Endothelial cell of umbilical vein (primary cell): ENCODE results near the gene AGAP5. TPM values are rescaled to one million over a fixed set of nuclear protein-coding genes. Genes with fewer than 3 reads are reported as not detected.

Experiments used
- BruUV-seq: library from RNA; stranded (reverse); fragments of 400-500 nt; replicated peaks from 2 replicates; lab custom pipeline; 2021; lab: Mats Ljungman, UMichigan
- CTCF ChIA-PET: fragments of 300-600, 350-600 bp; sonication (Branson Sonifier 250); formaldehyde crosslinking; loops from one replicate; lab custom pipeline; 2021; ENCODE audit warnings: antibody characterized with exemption, inconsistent platforms; lab: Charles Lee
- POLR2A ChIA-PET: fragments of 300-600, 350-600 bp; sonication (Branson Sonifier 250); formaldehyde crosslinking; loops from one replicate; lab custom pipeline; 2021; ENCODE audit warnings: antibody characterized with exemption, inconsistent platforms; lab: Charles Lee
- DNase-seq: peaks from one replicate; pipeline ENCODE4 v3.0.0-alpha.2; 2011; ENCODE audit warnings: low read depth, low spot score
- FAIRE-seq: peaks from 2 replicates; lab custom pipeline; 2011; peaks lifted over from hg19 to GRCh38; lab: Jason Lieb, UNC
- H2AFZ ChIP-seq: 2 replicates; pipeline ENCODE4 v1.6.0; 2012; ENCODE audit warnings: low read depth, low read length, control low read depth, inconsistent platforms
- H3K27ac ChIP-seq: 2 replicates; pipeline ENCODE4 v1.5.1; 2011; ENCODE audit warnings: low read depth, mild to moderate bottlenecking, control low read depth, low read length, moderate library complexity; ENCODE audit not compliant: insufficient read depth
- H3K27me3 ChIP-seq, 2 experiments: 2 replicates each; pipeline versions ENCODE4 v1.6.0 to v1.6.1; 2011; ENCODE audit warnings: low read length in 2 of 2, mixed read lengths in 1 of 2; ENCODE audit not compliant: control insufficient read depth in 2 of 2, insufficient read depth in 2 of 2
- H3K36me3 ChIP-seq, 2 experiments: 2 replicates in 1 of 2; 3 replicates in 1 of 2; pipeline ENCODE4 v1.5.1; 2011; ENCODE audit warnings: low read length in 2 of 2, mild to moderate bottlenecking in 1 of 2, moderate library complexity in 1 of 2; ENCODE audit not compliant: control insufficient read depth in 2 of 2, insufficient read depth in 2 of 2; ENCODE audit errors: extremely low read depth in 1 of 2
- H3K4me1 ChIP-seq: 3 replicates; pipeline ENCODE4 v1.5.1; 2011; ENCODE audit warnings: mild to moderate bottlenecking, low read length; ENCODE audit not compliant: control insufficient read depth, insufficient read depth; ENCODE audit errors: extremely low read depth
- H3K4me2 ChIP-seq: 2 replicates; pipeline ENCODE4 v1.6.1; 2011; ENCODE audit warnings: low read length, control low read depth, mixed read lengths; ENCODE audit not compliant: insufficient read depth
- H3K4me3 ChIP-seq, 3 experiments: fragments of 200-600 bp in 1 of 3; sonication (generic), shearing (Covaris generic) in 1 of 3; replicated peaks in 1 of 3; 2 replicates each; pipeline ENCODE4 v1.5.1; 2011 to 2016; ENCODE audit warnings: control low read depth in 3 of 3, low read length in 3 of 3, mild to moderate bottlenecking in 2 of 3, inconsistent platforms in 1 of 3, low read depth in 1 of 3, moderate library complexity in 1 of 3; ENCODE audit not compliant: insufficient read depth in 1 of 3
- H3K79me2 ChIP-seq: 2 replicates; pipeline ENCODE4 v1.6.0; 2012; ENCODE audit warnings: low read length, inconsistent platforms; ENCODE audit not compliant: control insufficient read depth, insufficient read depth
- H3K9ac ChIP-seq: replicated peaks from 2 replicates; pipeline ENCODE3; 2011; ENCODE audit warnings: low read length, control low read depth; ENCODE audit not compliant: insufficient read depth; ENCODE audit errors: extremely low read depth
- H3K9me1 ChIP-seq: replicated peaks from 3 replicates; pipeline ENCODE4 v1.6.0; 2011; ENCODE audit warnings: mild to moderate bottlenecking, low read length; ENCODE audit not compliant: control insufficient read depth, insufficient read depth; ENCODE audit errors: extremely low read depth
- H3K9me3 ChIP-seq: replicated peaks from 2 replicates; pipeline ENCODE4 v1.5.1; 2012; ENCODE audit warnings: low read length, inconsistent platforms; ENCODE audit not compliant: control insufficient read depth, insufficient read depth
- H4K20me1 ChIP-seq: replicated peaks from 2 replicates; pipeline ENCODE3; 2011; ENCODE audit warnings: mild to moderate bottlenecking, low read length; ENCODE audit not compliant: control insufficient read depth, insufficient read depth; ENCODE audit errors: extremely low read depth
- CTCF ChIP-seq, 2 donors: IDR thresholded peaks; 1 replicate in 1 of 2; 2 replicates in 1 of 2; pipeline ENCODE4 v1.5.1; 2011; ENCODE audit warnings: low read length in 2 of 2, mild to moderate bottlenecking in 2 of 2, moderate library complexity in 2 of 2, control low read depth in 1 of 2, inconsistent platforms in 1 of 2, low read depth in 1 of 2; ENCODE audit not compliant: insufficient read depth in 1 of 2; ENCODE audit errors: extremely low read depth in 1 of 2
- EZH2 ChIP-seq: IDR thresholded peaks from 2 replicates; pipeline ENCODE4 v1.6.1; 2012; ENCODE audit warnings: borderline replicate concordance, low read depth, mild to moderate bottlenecking, moderate library complexity, low read length, inconsistent platforms; ENCODE audit not compliant: severe bottlenecking
- FOS ChIP-seq: IDR thresholded peaks from 2 replicates; pipeline ENCODE4 v1.6.1; 2011; ENCODE audit warnings: mild to moderate bottlenecking, low read length, moderate library complexity, borderline replicate concordance; ENCODE audit not compliant: insufficient read depth
- GATA2 ChIP-seq: IDR thresholded peaks from 2 replicates; pipeline ENCODE4 v1.7.0; 2011; ENCODE audit warnings: low read depth, mild to moderate bottlenecking, moderate library complexity, mixed read lengths, low read length; ENCODE audit not compliant: insufficient read length, insufficient read depth
- JUN ChIP-seq: IDR thresholded peaks from 2 replicates; pipeline ENCODE4 v1.6.1; 2011; ENCODE audit warnings: borderline replicate concordance, low read depth; ENCODE audit not compliant: insufficient read length, insufficient read depth
- MAX ChIP-seq: IDR thresholded peaks from 2 replicates; pipeline ENCODE4 v1.6.1; 2011; ENCODE audit not compliant: insufficient read depth, insufficient read length
- MYC ChIP-seq: IDR thresholded peaks from one replicate; pipeline ENCODE4 v1.6.1; 2011; ENCODE audit warnings: mild to moderate bottlenecking, low read depth, low read length
- POLR2A ChIP-seq: IDR thresholded peaks from 2 replicates; pipeline ENCODE4 v1.6.1; 2012; ENCODE audit warnings: low read depth, mild to moderate bottlenecking, control low read depth, low read length
- POLR2AphosphoS5 ChIP-seq: IDR thresholded peaks from 2 replicates; pipeline ENCODE4 v1.6.1; 2012; ENCODE audit warnings: low read depth, mild to moderate bottlenecking, control low read depth, low read length, moderate library complexity; ENCODE audit not compliant: insufficient read depth
- dilution Hi-C: fragments of 300-500 bp; cut with MboI; formaldehyde crosslinking; loops from one replicate; pipeline ENCODE4 v1.15.0; 2019; ENCODE audit warnings: low sequenced_read_pairs; ENCODE audit not compliant: extremely low pct_ligation_motif_present
- intact Hi-C: fragments of 100-400 bp; cut with micrococcal nuclease; formaldehyde crosslinking; loops from one replicate; pipeline ENCODE4 v1.10.0; 2022
- polyA plus RNA-seq, 4 experiments: library from polyadenylated mRNA; depleted of rRNA in 3 of 4; stranded (reverse) in 3 of 4; unstranded in 1 of 4; fragments of >200 nt; gene quantifications; 2 replicates each; pipeline versions ENCODE4 v1.2.1 to v1.2.3, GENCODE V29; 2011 to 2012; ENCODE audit warnings: missing spikeins in 1 of 4
- total RNA-seq: library from RNA; stranded (reverse); gene quantifications from 2 replicates; pipeline ENCODE4 v1.2.3, GENCODE V29; 2021

AGAP5 gene
- total and polyA plus RNA-seq, 2 donors (not counting 3 experiments of a cell fraction or from before 2014, with no cell fraction given) = 4.4 to 7.7 TPM

GRCh38 chr10:73644767-73645166 lies 53.1 kb downstream of the AGAP5 start:
- CTCF ChIA-PET = interaction anchor here (1.1 to 6.5 kb wide), 11 partner anchors 14 to 381 kb away, joined by 3 to 127 read pairs (median 6); partner anchors contain the start of gene PPP3CB
- no TSS peak for BruUV-seq

More at GRCh38 chr10:73644767-73645166, 53.1 kb downstream of the AGAP5 start:
- no peaks in the 10 kb centered on the region for H4K20me1 ChIP-seq
- no peak overlapping the region for H3K9ac ChIP-seq
- TF ChIP-seq GATA2 (no peak), EZH2 (no peak), MYC (no peak), JUN (no peak), MAX (no peak), POLR2A (no peak), POLR2AphosphoS5 (no peak), FOS (no peak), CTCF (IDR thresholded peaks at IDR 0.05; ENCODE audit: extremely low read depth in 1 of 2, insufficient read depth in 1 of 2, low read depth in 1 of 2, low read length in 2 of 2) (no peak)
- no peaks in the 10 kb centered on the region for H3K9me3 ChIP-seq
- H2AFZ ChIP-seq = no peak overlapping the region
- FAIRE-seq (no peak), DNase-seq (no peak)
- H3K4me1 ChIP-seq = peaks cover 2% of the 10 kb centered on the region
- no peaks in the 10 kb centered on the region for H3K9me1 ChIP-seq
- no peak overlapping the region for H3K27ac ChIP-seq
- H3K36me3 ChIP-seq = no peaks in the 10 kb centered on the region
- no peaks in the 10 kb centered on the region for H3K79me2 ChIP-seq
- H3K27me3 ChIP-seq = peaks cover 4 to 16% of the 10 kb centered on the region in 2 experiments
- dilution Hi-C loops (no loop called here), intact Hi-C loops (loop anchor here (1.0 kb wide), 2 partner anchors 115 to 380 kb away; no protein-coding TSS in a partner anchor)
- no peak overlapping the region for H3K4me2 ChIP-seq
- POLR2A ChIA-PET = no interaction called here
- no peak overlapping the region for H3K4me3 ChIP-seq
